Measurements from ENCODE around the gene SNAPC2. TPM values are rescaled to one million over a fixed set of nuclear protein-coding genes. Genes with fewer than 3 reads are reported as not detected.
A peak's percentile ranks its signal among the peaks of the same experiment; 100 is the strongest.
"Not testable (repeated sequence)": the region's sequence is repeated elsewhere in the genome, so short reads cannot be mapped to it uniquely, and the experiment has no call there.

The SNAPC2 gene
- polyA plus RNA-seq, 1 donor (not counting 4 experiments of a cell fraction or from before 2014, with no cell fraction given) = 10.7 TPM

DNA sequence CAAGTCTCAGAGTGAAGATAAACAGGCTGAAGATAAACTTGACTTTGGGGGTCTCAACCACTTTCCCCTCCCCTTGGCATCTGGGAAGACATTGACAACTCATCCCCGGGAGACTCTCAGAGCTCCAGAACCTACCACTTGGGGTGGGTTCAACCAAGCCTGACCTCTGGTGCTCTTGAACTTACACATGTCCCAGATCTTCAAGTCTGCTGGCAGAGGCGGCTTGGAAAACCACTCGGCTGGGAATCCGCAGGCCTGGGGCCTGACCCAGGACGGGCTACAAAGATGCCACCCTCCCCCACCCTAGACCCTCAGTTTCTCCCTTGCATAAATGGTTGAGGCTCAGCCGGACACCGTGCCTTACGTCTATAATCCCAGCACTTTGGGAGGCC lies 31.3 kb upstream of the SNAPC2 start:
- H3K9me3 ChIP-seq (ENCODE audit: control insufficient read depth, low read depth, low read length) = no peaks in the 10 kb centered on the region
- no peaks in the 10 kb centered on the region for H3K9me1 ChIP-seq (ENCODE audit: control insufficient read depth, extremely low read depth, insufficient read depth, low read length)
- peaks cover 14% of the 10 kb centered on the region for H3K79me2 ChIP-seq (ENCODE audit: control insufficient read depth, insufficient read depth, low read length)
- DNase-seq (ENCODE audit: low read depth, low spot score) = no peak
- H3K4me2 ChIP-seq (ENCODE audit: control insufficient read depth, extremely low read depth, insufficient read depth, low read depth, low read length) = peak overlapping the region; percentile 98
- peak overlapping the region; percentile 82 for H2AFZ ChIP-seq (ENCODE audit: control insufficient read depth, low read length)
- H3K27ac ChIP-seq (ENCODE audit: control insufficient read depth, insufficient read depth, low read length) = peak overlapping the region; percentile 71
- H3K4me3 ChIP-seq (ENCODE audit: control insufficient read depth in 2 of 3, extremely low read depth in 1 of 3, insufficient read depth in 2 of 3, low read depth in 1 of 3, low read length in 3 of 3) = peak overlapping the region; percentile 83 to 92 (median 91)
- H3K36me3 ChIP-seq (ENCODE audit: control insufficient read depth in 2 of 2, extremely low read depth in 1 of 2, insufficient read depth in 2 of 2, low read length in 2 of 2) = peaks cover 2 to 3% of the 10 kb centered on the region in 2 experiments
- H3K4me1 ChIP-seq (ENCODE audit: control insufficient read depth, extremely low read depth, insufficient read depth, low read length) = peaks cover 11% of the 10 kb centered on the region
- peak overlapping the region; percentile 88 for H3K9ac ChIP-seq (ENCODE audit: control insufficient read depth, extremely low read depth, insufficient read depth, low read length)
- dilution Hi-C loops (cut with MboI; ENCODE audit: extremely low pct_ligation_motif_present, low sequenced_read_pairs) = no loop called here
- H3K27me3 ChIP-seq (ENCODE audit: control insufficient read depth, extremely low read depth, insufficient read depth, low read length) = no peaks in the 10 kb centered on the region
- no peak for FAIRE-seq
- H4K20me1 ChIP-seq (ENCODE audit: control insufficient read depth, extremely low read depth, insufficient read depth, low read length) = no peaks in the 10 kb centered on the region
- TF ChIP-seq EZH2 (IDR thresholded peaks at IDR 0.05; ENCODE audit: low read length) = no peak
- no peak for TF ChIP-seq CTCF (optimal IDR thresholded peaks at IDR 0.05 in 1 of 3, IDR thresholded peaks at IDR 0.05 in 1 of 3, conservative IDR thresholded peaks at IDR 0.05 in 1 of 3; ENCODE audit: extremely low read depth in 1 of 3, insufficient read depth in 2 of 3, low read length in 3 of 3)

- Histone ChIP-seq H3K79me2 (ENCODE audit: control insufficient read depth, insufficient read depth, low read length) (peaks cover 14% of the 10 kb centered on the region), H3K27ac (ENCODE audit: control insufficient read depth, insufficient read depth, low read length) (peak overlapping the region; percentile 40), H3K4me1 (ENCODE audit: control insufficient read depth, extremely low read depth, insufficient read depth, low read length) (peaks cover 35% of the 10 kb centered on the region)
- H3K9me1 ChIP-seq (ENCODE audit: control insufficient read depth, extremely low read depth, insufficient read depth, low read length); FAIRE-seq; DNase-seq (ENCODE audit: low read depth, low spot score); H3K36me3 ChIP-seq (ENCODE audit: control insufficient read depth in 2 of 2, extremely low read depth in 1 of 2, insufficient read depth in 2 of 2, low read length in 2 of 2); H4K20me1 ChIP-seq (ENCODE audit: control insufficient read depth, extremely low read depth, insufficient read depth, low read length); H3K9me3 ChIP-seq (ENCODE audit: control insufficient read depth, low read depth, low read length); H3K9ac ChIP-seq (ENCODE audit: control insufficient read depth, extremely low read depth, insufficient read depth, low read length); H3K4me2 ChIP-seq (ENCODE audit: control insufficient read depth, extremely low read depth, insufficient read depth, low read depth, low read length); dilution Hi-C loops (cut with MboI; ENCODE audit: extremely low pct_ligation_motif_present, low sequenced_read_pairs); H3K4me3 ChIP-seq (ENCODE audit: control insufficient read depth in 2 of 3, extremely low read depth in 1 of 3, insufficient read depth in 2 of 3, low read depth in 1 of 3, low read length in 3 of 3); H2AFZ ChIP-seq (ENCODE audit: control insufficient read depth, low read length); H3K27me3 ChIP-seq (ENCODE audit: control insufficient read depth, extremely low read depth, insufficient read depth, low read length): not testable (repeated sequence)
Observed at GRCh38 chr19:7893362-7894101, 26.6 kb upstream of the SNAPC2 start.

Data from keratinocyte (primary cell).